Measurements from ENCODE around the gene STAG3.

DNA sequence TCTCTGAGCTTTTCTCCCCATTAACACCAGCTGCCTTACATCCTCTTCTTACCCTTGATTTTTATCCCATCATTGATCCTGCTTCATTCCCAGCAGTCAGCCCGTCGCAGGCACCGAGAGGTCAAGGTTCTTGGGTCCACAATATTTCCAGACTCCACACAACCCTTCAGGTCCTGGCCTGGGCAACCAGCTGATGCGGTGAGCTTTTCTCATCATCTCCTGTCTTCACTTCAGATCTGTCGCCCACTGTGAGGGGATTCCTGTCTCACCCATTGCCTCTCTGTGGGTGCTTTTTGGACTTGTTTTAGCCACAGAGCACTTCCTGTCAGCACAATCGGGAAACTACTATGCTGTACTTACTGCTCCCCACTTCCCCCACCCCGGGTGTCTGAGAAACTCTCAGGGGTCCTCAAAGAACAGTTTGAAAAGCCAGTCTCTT lies 33.6 kb downstream of the STAG3 start:
- TF ChIP-seq, protein P1, sequence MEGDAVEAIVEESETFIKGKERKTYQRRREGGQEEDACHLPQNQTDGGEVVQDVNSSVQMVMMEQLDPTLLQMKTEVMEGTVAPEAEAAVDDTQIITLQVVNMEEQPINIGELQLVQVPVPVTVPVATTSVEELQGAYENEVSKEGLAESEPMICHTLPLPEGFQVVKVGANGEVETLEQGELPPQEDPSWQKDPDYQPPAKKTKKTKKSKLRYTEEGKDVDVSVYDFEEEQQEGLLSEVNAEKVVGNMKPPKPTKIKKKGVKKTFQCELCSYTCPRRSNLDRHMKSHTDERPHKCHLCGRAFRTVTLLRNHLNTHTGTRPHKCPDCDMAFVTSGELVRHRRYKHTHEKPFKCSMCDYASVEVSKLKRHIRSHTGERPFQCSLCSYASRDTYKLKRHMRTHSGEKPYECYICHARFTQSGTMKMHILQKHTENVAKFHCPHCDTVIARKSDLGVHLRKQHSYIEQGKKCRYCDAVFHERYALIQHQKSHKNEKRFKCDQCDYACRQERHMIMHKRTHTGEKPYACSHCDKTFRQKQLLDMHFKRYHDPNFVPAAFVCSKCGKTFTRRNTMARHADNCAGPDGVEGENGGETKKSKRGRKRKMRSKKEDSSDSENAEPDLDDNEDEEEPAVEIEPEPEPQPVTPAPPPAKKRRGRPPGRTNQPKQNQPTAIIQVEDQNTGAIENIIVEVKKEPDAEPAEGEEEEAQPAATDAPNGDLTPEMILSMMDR (IDR thresholded peaks at IDR 0.05 in 2 of 3, conservative IDR thresholded peaks at IDR 0.05 in 1 of 3; ENCODE audit: insufficient read depth in 2 of 3, low read depth in 1 of 3, low read length in 3 of 3) = no peak
- TF ChIP-seq SNIP1 (IDR thresholded peaks at IDR 0.05; ENCODE audit: low read depth) (no peak), CEBPB (tag; IDR thresholded peaks at IDR 0.05) (no peak), SRSF3 (IDR thresholded peaks at IDR 0.05; ENCODE audit: insufficient read depth, low read length) (no peak), SMARCC2 (IDR thresholded peaks at IDR 0.05; ENCODE audit: low read depth) (no peak)

All from K562 (cell line).